ENCODE data around the gene SYCN. TPM values are rescaled to one million over a fixed set of nuclear protein-coding genes. Genes with fewer than 3 reads are reported as not detected.

Gene SYCN
- total and polyA plus RNA-seq, 2 experiments from 2014 or later: not detected

- Histone ChIP-seq H3K4me1 (ENCODE audit: insufficient read depth) (no peaks in the 10 kb centered on the region; the same call in 1 of the 2 replicates), H2AFZ (no peak overlapping the region), H3K9me2 (ENCODE audit: insufficient read depth) (no peaks in the 10 kb centered on the region), H4K20me1 (ENCODE audit: insufficient read depth) (no peaks in the 10 kb centered on the region), H3K4me2 (ENCODE audit: unreplicated experiment) (no peak overlapping the region), H3K9ac (no peak overlapping the region), H3F3A (ENCODE audit: insufficient read depth) (no peaks in the 10 kb centered on the region), H3K4me3 (no peak overlapping the region), H3K27me3 (replicated peaks; ENCODE audit: insufficient read depth) (peaks cover 57% of the 10 kb centered on the region), H3K9me3 (ENCODE audit: low read depth) (no peaks in the 10 kb centered on the region), H3K27ac (no peak overlapping the region), H3K36me3 (ENCODE audit: low read depth) (no peaks in the 10 kb centered on the region), H3K79me2 (ENCODE audit: insufficient read depth) (no peaks in the 10 kb centered on the region)
- TF ChIP-seq EZH2phosphoT487 (IDR thresholded peaks at IDR 0.05; ENCODE audit: insufficient read depth, low read depth) (no peak), EZH2 (IDR thresholded peaks at IDR 0.05; ENCODE audit: insufficient read depth, poor library complexity, severe bottlenecking) (no peak)
- in situ Hi-C loops (cut with MboI): no loop called here
- 70 to 78% methylated on average over 3 of the region's 3 CpGs for WGBS, 2 experiments (ENCODE audit: low coverage in 1 of 2, low lambda C conversion rate in 2 of 2, missing lambda C conversion rate in 2 of 2)
- no peak for DNase-seq
Measured at GRCh38 chr19:39200803-39201115, 3.3 kb downstream of the SYCN start.

DNA sequence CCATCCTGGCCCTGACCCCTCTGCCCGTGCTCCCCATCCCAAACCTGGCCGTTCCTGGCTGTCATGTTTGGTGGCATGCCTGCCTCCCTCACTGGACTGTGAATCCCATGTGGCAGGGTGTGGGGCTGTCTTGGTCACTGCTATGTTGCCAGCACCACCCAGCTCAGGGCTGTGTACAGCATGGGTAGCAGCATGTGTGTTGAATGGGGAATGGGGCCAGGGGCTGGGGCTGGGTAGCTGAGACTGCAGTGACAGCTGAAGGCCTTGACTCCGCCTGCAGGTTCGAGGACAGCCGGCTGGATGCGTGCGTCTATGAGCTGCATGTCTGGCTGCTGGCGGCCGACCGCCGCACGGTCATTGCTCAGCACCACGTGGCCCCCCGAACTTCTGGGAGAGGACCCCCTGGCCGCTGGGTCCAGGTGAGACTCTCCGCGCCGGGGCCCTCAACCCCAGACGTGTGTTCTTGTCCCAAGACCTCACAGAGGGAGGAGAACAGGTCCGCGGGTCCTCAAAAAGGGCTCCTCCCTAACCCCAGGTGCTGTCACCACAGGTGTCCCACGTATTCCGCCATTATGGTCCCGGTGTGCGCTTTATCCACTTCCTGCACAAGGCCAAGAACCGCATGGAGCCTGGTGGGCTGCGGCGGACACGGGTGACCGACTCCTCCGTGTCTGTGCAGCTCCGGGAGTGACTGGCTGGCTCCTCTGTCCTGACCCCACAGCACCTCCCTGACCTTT lies 3.8 kb downstream of the SYCN start:
- no peak overlapping the region for H3K9ac ChIP-seq
- no peak overlapping the region for H3K4me2 ChIP-seq (ENCODE audit: unreplicated experiment)
- no peaks in the 10 kb centered on the region for H4K20me1 ChIP-seq (ENCODE audit: insufficient read depth)
- 79% methylated on average over 21 to 32 of the region's 32 CpGs for WGBS, 2 experiments (ENCODE audit: low coverage in 1 of 2, low lambda C conversion rate in 2 of 2, missing lambda C conversion rate in 2 of 2)
- H3K27me3 ChIP-seq (replicated peaks; ENCODE audit: insufficient read depth): peaks cover 62% of the 10 kb centered on the region
- no peak overlapping the region for H3K27ac ChIP-seq
- H3F3A ChIP-seq (ENCODE audit: insufficient read depth): no peaks in the 10 kb centered on the region
- no peak for DNase-seq
- in situ Hi-C loops (cut with MboI): no loop called here
- no peaks in the 10 kb centered on the region for H3K9me3 ChIP-seq (ENCODE audit: low read depth)
- no peaks in the 10 kb centered on the region; the same call in 1 of the 2 replicates for H3K4me1 ChIP-seq (ENCODE audit: insufficient read depth)
- no peaks in the 10 kb centered on the region for H3K36me3 ChIP-seq (ENCODE audit: low read depth)
- no peaks in the 10 kb centered on the region for H3K9me2 ChIP-seq (ENCODE audit: insufficient read depth)
- H3K4me3 ChIP-seq: no peak overlapping the region
- no peaks in the 10 kb centered on the region for H3K79me2 ChIP-seq (ENCODE audit: insufficient read depth)
- no peak for TF ChIP-seq EZH2 (IDR thresholded peaks at IDR 0.05; ENCODE audit: insufficient read depth, poor library complexity, severe bottlenecking)
- TF ChIP-seq EZH2phosphoT487 (IDR thresholded peaks at IDR 0.05; ENCODE audit: insufficient read depth, low read depth): no peak
- no peak overlapping the region for H2AFZ ChIP-seq

DNA sequence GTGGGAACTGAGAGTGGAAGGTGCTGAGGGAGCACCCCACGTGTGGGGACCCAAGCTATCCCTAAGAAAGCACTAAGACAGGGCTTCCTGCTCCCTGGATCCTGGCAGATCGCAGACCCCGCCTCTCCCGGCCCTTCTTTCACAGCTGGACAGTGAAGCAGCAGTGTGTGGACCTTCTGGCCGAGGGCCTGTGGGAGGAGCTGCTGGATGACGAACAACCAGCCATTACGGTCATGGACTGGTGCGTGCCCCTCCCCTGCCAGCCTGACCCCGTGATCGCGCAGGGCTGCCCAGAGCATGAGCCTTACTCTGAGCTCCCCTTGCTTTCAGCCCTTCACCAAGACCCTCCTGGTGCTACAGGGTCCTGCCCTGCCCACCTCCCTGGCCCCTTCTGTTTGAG lies 5.0 kb downstream of the SYCN start:
- Histone ChIP-seq H3K4me3 (no peak overlapping the region), H3F3A (ENCODE audit: insufficient read depth) (no peaks in the 10 kb centered on the region), H4K20me1 (ENCODE audit: insufficient read depth) (no peaks in the 10 kb centered on the region), H3K27ac (no peak overlapping the region), H3K27me3 (replicated peaks; ENCODE audit: insufficient read depth) (peaks cover 63% of the 10 kb centered on the region), H3K4me2 (ENCODE audit: unreplicated experiment) (no peak overlapping the region), H3K79me2 (ENCODE audit: insufficient read depth) (no peaks in the 10 kb centered on the region), H3K9me3 (ENCODE audit: low read depth) (no peaks in the 10 kb centered on the region), H3K9ac (no peak overlapping the region), H2AFZ (peak overlapping the region; percentile 47; the same call in 1 of the 2 replicates), H3K36me3 (ENCODE audit: low read depth) (no peaks in the 10 kb centered on the region), H3K9me2 (ENCODE audit: insufficient read depth) (no peaks in the 10 kb centered on the region), H3K4me1 (ENCODE audit: insufficient read depth) (no peaks in the 10 kb centered on the region; the same call in 1 of the 2 replicates)
- peak; percentile 79 for DNase-seq
- TF ChIP-seq EZH2 (IDR thresholded peaks at IDR 0.05; ENCODE audit: insufficient read depth, poor library complexity, severe bottlenecking) (no peak), EZH2phosphoT487 (IDR thresholded peaks at IDR 0.05; ENCODE audit: insufficient read depth, low read depth) (no peak)
- WGBS, 2 experiments (ENCODE audit: low coverage in 1 of 2, low lambda C conversion rate in 2 of 2, missing lambda C conversion rate in 2 of 2): 2 to 5% methylated on average over 10 to 11 of the region's 11 CpGs
- in situ Hi-C loops (cut with MboI): no loop called here

- in situ Hi-C loops (cut with MboI): no loop called here
- no peak overlapping the region for H3K4me3 ChIP-seq
- H4K20me1 ChIP-seq (ENCODE audit: insufficient read depth): no peaks in the 10 kb centered on the region
- peaks cover 54% of the 10 kb centered on the region for H3K27me3 ChIP-seq (replicated peaks; ENCODE audit: insufficient read depth)
- H3K4me2 ChIP-seq (ENCODE audit: unreplicated experiment): no peak overlapping the region
- TF ChIP-seq EZH2 (IDR thresholded peaks at IDR 0.05; ENCODE audit: insufficient read depth, poor library complexity, severe bottlenecking) (no peak), EZH2phosphoT487 (IDR thresholded peaks at IDR 0.05; ENCODE audit: insufficient read depth, low read depth) (no peak)
- no peak overlapping the region for H3K27ac ChIP-seq
- H2AFZ ChIP-seq: no peak overlapping the region
- no peaks in the 10 kb centered on the region for H3K79me2 ChIP-seq (ENCODE audit: insufficient read depth)
- DNase-seq: no peak
- no peaks in the 10 kb centered on the region for H3F3A ChIP-seq (ENCODE audit: insufficient read depth)
- no peaks in the 10 kb centered on the region for H3K9me2 ChIP-seq (ENCODE audit: insufficient read depth)
- no peak overlapping the region for H3K9ac ChIP-seq
- H3K9me3 ChIP-seq (ENCODE audit: low read depth): no peaks in the 10 kb centered on the region
- H3K4me1 ChIP-seq (ENCODE audit: insufficient read depth): no peaks in the 10 kb centered on the region; the same call in 1 of the 2 replicates
- H3K36me3 ChIP-seq (ENCODE audit: low read depth): no peaks in the 10 kb centered on the region
- WGBS, 2 experiments (ENCODE audit: low coverage in 1 of 2, low lambda C conversion rate in 2 of 2, missing lambda C conversion rate in 2 of 2): 51 to 55% methylated on average over 5 of the region's 5 CpGs
Measured at GRCh38 chr19:39197808-39198207, 6.3 kb downstream of the SYCN start.
